Measurements from ENCODE around the gene ELOVL5.

DNA sequence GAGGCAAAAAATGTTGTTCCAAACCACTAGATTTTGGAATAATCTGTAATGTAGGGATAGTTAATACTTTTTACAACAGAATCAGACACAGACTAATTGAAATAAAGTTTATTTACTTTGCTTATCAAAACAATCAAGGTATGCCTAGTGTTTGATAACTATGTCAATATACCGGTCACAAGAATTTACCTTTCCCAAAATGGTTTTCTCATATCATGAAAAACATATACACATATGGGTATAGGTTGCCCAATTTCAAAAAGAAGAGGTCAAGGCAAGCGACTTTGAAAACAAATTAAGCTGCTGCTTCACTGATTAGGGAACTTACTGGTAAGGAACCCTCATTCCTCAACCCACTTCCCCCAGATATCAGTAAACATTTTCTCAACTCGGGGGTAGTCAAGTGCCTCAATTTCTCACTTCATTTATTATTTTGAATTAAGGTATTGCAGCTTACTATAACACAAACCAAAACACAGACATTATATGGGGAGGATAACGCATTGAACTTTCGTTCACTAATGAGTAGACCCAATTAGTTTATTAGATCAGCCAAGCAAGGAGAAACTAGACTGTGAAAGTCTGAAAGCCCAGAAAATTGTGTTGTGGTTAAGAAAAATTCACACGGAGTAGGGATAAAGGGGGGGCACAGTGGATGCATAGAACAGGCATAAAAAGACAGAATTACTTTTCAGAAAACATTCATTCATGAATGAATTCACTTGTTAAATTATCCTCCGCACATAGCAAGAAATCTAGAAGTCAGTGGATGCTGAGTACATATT, 9.0 kb upstream of the ELOVL5 start:
- TF ChIP-seq, protein P1, sequence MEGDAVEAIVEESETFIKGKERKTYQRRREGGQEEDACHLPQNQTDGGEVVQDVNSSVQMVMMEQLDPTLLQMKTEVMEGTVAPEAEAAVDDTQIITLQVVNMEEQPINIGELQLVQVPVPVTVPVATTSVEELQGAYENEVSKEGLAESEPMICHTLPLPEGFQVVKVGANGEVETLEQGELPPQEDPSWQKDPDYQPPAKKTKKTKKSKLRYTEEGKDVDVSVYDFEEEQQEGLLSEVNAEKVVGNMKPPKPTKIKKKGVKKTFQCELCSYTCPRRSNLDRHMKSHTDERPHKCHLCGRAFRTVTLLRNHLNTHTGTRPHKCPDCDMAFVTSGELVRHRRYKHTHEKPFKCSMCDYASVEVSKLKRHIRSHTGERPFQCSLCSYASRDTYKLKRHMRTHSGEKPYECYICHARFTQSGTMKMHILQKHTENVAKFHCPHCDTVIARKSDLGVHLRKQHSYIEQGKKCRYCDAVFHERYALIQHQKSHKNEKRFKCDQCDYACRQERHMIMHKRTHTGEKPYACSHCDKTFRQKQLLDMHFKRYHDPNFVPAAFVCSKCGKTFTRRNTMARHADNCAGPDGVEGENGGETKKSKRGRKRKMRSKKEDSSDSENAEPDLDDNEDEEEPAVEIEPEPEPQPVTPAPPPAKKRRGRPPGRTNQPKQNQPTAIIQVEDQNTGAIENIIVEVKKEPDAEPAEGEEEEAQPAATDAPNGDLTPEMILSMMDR (IDR thresholded peaks at IDR 0.05 in 8 of 11, conservative IDR thresholded peaks at IDR 0.05 in 3 of 11): no peak
- TF ChIP-seq POLR2A (IDR thresholded peaks at IDR 0.05): no peak

Measured in spleen (tissue), 7 donors.